Activated T-cell treated with anti-CD3 and anti-CD28 coated beads for 24 hours (primary cell): ENCODE results near the gene MAD1L1.
"Not testable (repeated sequence)": the region's sequence is repeated elsewhere in the genome, so short reads cannot be mapped to it uniquely, and the experiment has no call there.

ENCODE experiments used
- DNase-seq: peaks from one replicate; pipeline ENCODE4 v3.0.0-alpha.2; 2020; ENCODE audit warnings: low read depth

The MAD1L1 gene

DNA sequence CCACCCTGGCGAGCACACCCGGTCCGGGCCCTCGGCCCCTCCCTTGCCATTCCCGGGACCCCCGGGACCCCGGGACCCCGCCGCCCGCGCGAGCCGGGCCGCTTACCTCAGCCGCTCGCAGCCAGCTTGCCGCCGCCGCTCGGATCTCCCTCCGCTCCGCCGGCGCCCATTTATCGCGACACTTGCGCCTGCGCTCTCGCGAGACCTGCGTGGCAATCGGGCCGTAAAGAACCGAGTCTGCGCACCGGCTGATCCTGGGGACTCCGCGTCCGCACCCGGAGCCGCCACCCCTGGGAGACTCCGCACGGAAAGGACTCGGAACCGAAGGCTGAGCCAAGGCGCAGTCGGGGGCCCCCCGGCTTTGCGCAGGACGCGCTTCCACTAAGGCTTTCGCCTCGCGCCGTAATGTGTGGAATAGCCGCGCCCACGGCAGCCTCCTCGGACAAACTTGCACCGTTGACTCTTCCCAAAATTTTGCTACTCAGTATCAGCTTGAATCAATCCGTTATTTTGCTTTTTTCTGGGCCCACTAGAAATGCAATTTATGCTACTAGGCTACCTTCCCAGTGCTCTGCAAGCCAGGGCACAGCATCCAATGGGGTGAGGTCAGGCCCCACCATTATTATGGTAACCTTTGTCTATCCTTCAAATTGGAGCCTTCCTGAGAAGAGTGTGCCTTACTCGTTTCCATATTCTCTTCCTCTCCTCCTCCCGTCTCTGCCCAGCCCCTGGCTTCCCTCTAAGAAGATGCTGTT, at the start of gene MAD1L1:
Gene MAD1L1 (minus strand): TSS at position 180 of the 755 bp plus-strand sequence. CDS start 2,812 bp downstream, outside the sequence.
- DNase-seq: peak; percentile 79

DNA sequence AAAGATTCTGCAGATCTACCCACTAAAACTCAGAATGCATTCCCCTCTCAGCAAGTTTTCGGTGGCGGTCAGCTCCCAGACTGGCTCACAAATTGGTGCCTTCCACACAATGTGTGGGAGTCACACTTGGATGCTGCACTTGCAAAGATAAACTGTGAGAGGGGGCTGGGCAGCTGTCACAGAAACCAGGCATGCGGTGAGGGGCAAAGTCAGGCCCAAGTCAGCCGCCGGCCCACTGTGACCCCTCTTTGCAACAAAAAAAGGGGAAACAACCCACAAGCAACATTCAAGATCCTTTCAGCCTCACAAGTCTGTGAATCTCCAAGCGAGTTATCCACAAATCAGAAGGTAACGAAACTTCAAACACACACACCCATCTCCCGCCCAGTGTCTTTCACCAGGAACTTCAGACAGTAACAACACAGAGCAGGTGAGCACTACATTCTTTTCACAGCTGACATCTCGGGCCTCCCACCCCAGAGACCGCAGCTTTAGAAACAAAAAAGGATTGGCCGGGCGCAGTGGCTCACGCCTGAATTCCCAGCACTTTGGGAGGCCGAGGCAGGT, 49.5 kb upstream of the MAD1L1 start:
- no peak for DNase-seq

DNA sequence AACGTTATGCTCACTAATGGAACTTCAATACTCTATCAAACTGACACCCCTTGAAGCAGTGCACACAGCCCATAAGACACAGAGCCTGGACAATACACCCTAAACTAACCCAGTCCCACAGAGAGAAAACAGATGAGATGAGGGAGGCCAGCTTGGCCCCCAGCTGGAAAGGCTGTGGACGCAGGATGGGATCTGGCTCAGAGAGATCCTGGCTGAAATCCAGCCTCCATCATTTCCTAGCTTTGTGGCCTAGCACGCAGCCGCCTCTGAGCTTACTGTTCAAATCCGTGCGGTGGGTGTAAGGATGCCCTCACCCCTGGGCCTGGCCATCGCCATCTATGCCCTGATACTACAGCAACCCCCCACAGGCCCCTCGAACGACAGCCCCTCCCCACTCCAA, 48.8 kb upstream of the MAD1L1 start:
- no peak for DNase-seq

DNA sequence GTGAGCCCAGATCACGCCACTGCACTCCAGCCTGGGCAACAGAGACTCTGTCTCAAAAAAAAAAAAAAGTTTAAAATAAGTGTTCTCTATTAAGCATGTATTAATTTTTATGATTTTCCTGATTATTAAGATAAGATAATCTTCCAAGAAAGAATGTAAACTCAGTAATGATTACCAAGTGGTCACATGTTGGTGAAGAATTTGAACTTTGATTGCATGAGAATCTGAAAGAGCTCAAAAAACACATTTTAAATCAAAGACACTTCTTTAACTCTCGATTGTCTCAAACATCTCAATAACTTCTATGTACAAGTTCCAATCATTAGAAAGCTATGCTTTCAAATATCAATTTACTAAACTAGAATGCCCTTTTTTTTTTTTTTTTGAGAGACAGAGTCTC, 47.7 kb upstream of the MAD1L1 start:
- no peak for DNase-seq

DNA sequence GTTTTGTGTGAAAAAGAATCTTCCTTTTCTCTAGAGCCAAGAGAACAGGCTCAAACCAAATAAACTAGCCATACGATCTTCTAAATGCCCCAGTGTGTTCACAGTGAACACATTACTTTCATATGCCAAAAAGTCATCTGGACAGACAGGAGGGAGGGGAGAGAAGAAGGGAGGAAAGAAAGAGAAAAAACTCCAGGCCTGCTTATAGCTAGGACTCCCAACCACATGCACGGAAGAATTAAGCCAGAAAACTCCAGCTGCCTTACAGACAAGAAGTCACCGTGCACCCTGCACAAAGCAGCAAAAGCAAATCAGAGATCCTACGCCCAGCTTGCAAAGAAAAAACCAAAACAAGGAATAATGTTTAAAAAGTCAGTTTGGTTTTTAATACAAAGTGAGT, 47.2 kb upstream of the MAD1L1 start:
- no peak for DNase-seq

DNA sequence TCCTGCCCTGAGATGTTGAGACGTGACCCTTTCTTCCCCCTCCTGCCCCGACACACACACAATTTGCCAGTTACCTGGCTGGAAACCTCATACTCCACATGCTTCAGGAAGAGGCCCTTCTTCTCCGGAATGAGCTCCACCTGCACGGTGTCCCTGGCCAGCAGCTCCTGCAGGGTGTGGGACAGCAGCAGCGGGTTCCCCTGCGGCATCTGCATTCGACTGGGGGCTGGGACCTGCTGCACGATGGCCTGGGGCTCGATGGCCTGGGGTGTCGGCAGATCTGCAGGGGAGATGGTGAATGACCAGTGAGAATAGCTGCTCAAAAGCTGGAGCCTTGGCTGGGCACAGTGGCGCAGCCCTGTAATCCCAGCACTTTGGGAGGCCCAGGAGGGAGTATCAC, 45.3 kb upstream of the MAD1L1 start:
- no peak for DNase-seq

DNA sequence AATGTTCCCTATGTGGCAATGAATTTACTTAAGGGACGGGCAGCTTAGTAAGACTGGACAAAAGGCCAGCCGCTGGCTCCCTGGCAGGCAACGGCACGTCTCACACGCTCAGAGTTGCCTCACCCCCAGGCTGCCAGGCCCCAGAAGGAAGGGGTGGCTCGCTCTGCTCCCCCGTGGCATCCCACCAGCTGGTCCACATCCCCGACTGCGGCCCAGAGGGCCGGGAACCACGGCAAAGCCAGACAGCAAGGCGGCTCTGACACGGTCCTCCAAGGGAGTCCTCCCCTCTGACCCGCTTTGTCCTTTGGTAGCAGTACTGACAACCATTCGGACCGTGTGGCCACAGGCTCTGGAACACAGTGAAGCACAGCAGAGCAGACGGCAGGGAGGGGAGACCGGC, 43.4 kb upstream of the MAD1L1 start:
- DNase-seq: no peak

DNA sequence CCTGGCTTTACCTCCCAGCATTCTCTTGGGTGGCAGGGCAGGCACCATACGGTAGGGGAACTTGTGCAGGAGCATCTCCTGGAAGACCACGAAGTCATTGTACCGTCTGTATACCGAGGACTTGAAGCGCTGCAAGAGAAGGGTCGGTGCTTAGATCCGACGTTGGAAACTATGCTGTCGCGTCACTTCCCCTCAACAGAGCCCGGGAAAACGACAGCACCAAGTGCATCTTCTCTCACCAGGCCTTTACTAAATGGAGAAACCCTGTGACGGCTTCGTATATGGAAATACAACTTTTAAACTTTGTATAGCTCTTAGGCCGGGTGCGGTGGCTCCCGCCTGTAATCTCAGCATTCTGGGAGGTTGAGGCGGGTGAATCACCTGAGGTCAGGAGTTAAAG, 42.4 kb upstream of the MAD1L1 start:
- no peak for DNase-seq

DNA sequence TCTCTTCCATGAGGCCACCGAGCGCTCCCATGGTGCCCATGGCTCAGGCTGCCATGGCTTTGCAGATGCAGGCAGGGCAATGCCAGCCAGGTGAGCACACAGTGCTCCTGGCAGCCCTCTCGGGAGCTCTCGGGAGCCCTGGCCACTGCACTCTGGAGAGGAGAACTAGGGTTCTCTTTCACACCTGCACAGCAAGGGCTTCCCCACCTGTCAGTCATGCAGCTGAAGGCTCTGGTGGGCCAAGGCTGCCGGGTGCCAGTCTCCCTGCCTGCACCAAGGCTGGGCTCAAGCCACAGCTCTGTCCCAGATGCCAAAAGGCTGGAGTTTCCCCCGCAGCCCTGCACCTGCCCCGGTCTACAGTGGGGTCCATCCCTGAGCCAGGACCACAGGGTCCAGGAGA, 41.9 kb upstream of the MAD1L1 start:
- DNase-seq: no peak

DNA sequence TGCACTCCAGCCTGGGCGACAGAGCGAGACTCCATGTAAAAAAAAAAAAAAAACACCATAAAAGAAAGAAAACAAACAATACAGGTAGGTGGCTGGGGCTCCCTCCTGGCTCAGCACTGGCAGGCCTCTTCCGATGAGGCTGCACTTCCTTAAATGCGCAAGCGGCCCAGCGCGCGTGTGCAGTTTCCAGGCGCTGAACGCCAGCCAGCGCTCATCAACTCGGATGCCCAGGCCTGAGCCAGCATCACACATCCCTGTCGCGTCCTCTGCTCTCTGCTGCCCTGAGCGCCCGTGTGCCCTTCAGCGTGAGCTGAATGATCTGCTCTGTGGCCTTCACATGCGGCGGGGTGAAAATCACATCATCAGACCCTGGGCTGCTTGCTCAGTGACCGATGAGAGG, 41.1 kb upstream of the MAD1L1 start:
- no peak for DNase-seq

DNA sequence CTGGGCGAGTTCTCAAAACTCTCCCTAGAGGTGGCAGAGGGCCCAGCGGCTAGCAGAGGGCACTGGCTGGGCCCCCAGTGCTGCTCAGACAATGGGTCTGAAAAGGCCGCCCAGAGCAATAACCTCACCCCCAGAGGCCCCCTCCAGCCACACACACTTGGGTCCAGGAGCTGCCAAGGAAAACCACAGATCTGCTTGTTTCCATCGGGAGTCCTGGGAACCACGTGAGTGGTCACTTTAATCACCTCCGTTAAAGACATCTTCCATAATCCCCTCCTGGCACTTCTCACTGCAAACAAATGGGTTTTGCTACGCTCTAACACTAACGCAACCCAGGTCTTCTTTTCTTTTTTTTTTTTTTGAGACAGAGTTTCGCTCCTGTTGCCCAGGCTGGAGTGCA, 39.3 kb upstream of the MAD1L1 start:
- DNase-seq: no peak

DNA sequence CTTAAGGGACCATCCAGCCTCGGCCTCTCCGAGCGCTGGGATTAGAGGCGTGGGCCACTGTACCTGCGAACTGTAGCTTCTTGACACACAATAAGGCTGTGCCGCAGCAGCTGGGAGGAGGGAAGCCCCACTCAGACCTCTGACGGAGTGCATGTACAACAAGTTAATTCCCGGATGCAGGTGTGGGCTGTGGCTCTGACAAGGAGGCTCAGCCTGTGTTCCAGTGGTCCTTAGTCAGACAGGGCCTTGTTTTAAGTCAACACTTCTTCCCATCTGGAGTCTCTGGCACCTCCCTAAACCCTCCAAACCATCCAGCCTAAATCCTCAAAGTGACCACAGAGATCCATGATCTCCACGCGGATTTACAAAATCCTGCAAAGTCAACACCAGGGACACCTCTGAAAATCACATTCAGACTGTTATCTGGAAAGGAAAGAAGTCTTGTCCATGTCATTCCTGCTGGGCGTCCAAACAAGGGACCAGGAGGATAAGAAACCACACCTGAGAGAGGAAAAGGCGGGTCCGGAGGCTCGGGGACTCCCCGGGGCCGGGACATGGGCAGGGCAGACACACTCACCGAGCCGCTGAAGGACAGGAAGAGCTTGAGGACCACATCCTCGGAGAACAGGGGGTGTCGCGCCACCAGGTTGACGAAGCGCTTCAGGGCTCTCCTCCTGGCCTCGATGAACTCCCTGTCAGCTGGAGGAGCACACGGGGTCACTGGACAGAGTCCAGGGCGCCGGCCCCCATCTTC, 38.7 kb upstream of the MAD1L1 start:
- no peak for DNase-seq

DNA sequence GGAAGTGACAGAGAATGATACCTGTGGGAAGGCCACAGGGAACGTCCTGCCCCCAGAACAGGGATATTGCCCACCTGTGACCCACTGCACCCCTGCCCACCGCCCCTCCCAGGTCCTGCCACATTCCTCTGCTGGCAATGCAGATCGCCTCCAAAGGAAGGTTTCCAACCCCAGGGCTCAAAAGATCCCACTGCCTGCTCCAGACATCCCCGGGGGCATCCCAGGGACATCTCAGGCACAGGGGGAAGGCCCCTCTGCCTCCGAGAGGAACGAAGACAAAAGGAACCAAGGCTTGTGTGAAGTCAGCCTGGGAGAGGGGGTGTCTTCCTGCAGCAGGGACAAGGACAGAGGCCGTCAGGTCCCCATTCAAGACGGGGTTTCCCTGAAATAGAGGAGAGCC, 37.8 kb upstream of the MAD1L1 start:
- DNase-seq: no peak

DNA sequence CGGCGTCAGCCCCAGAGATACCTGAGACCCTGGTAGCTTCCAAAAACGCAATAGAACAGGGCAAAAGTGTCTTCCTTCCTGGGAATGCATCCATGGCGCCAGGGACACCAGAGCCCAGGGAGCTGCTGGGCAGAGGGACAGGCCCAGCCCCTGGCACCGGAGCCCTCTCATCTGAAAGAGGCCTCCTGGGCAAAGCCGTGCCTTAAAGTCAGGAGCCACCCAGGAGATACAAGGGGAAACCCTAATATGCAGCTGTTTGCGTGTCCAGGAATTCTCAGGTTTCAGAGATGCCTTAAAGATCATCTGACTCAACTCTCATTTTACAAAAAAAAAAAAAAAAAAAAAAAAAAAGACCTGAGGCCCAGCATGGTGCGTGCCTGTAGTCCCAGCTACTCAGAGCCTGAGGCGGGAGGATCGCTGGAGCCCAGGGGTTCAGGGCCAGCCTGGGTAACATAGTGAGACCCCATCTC, 37.3 kb upstream of the MAD1L1 start:
- DNase-seq: no peak

DNA sequence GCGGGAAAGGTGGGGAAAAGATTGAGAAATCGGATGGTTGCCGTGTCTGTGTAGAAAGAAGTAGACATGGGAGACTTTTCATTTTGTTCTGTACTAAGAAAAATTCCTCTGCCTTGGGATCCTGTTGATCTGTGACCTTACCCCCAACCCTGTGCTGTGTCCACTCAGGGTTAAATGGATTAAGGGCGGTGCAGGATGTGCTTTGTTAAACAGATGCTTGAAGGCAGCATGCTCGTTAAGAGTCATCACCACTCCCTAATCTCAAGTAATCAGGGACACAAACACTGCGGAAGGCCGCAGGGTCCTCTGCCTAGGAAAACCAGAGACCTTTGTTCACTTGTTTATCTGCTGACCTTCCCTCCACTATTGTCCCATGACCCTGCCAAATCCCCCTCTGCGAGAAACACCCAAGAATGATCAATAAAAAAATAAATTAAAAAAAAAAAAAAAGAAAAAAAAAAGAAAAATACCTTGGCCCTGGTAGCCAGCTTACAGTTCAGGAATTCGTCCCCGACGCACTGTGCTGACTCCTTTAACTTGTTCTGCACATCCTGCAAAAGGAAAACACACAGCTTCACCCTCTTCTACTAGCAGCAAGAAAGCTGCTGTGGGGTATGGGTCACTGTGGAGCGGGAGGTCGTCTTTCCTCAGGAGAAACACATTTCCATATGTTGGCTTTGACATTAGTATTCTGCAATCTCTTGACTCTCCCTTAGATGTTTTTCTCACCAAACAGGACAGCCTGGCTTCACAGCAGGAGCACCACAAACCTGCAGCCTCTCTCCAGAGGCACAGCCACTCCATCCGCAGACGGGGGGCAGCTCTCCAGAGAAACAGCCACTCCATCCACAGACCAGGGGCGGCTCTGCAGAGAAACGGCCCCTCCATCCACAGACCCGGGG, 36.6 kb upstream of the MAD1L1 start:
- not testable (repeated sequence) for DNase-seq

DNA sequence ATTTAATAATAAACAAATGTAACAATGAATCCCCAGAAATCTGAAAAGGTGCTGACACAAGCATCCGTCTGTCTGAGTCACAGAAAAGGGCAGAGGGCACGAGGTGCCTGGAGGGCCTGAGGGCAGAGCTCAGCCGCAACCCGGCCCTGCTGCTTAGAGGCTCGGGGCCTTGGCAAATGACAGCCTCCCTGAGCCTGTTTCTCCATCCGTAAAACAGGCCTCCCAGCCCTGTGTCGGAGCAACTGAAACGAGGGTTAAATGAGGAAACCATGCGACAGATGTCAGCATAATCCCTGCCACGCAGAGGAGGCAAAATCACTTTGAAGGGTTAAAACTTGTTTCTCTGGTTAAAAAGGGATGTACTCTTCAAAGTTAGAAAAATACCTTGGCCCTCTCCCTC, 34.2 kb upstream of the MAD1L1 start:
- no peak for DNase-seq

DNA sequence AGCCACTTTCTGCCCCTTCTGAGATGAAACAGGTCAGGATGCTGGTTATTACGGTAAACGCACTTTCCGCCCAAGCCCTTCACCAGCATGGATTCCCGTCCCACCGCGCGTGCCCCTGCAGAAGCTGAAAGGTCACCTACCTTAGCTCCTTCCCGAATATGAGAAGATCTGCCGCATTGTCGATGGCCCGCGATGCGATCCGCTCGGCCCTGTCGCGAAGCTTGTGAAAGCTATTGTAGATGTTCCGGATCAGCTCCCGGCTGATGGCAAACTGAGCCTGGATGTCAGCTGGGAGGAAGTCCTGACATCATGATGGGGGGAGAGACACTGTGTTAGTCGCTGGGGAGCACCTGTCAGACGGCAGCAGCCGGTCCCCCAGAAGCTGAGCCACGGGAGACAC, 31.4 kb upstream of the MAD1L1 start:
- no peak for DNase-seq

DNA sequence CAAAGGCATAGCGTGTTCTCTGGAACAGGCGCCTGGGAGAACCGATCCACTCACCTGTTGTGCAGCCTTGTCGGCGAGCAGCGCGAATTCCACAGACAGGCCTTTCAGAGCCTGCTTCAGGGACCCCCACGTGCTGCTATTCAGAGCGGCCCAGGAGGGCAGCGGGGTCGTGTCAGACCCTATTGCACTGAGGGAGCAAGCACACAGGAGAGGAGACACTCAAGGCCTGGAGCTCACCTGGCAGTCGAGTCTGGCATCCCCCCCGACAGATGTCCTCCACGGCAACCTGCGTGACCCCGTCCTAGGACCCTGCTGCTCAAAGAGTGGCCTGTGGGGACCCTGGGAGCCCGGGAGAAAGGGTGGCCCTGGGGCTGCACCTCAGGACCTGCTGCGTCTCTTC, 30.4 kb upstream of the MAD1L1 start:
- DNase-seq: no peak

DNA sequence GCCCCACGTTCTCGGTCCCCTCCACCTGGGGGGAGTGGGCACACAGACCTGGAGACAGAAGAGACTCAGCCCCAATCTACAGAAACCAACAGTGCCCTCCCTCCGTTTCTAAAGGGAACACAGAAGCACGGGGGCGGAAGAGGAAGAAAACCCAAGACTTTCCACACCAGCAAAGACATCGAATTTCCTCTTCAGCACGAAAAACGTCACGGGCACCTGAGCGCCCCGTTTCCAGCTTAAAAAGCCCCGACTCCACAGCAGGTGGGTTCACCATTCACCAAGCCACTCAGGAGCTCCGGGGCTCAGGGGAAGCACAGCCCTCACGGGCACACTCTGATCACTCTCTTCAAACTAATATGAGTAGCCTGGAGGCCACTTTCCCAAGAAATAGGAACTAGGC, 28.9 kb upstream of the MAD1L1 start:
- DNase-seq: no peak

DNA sequence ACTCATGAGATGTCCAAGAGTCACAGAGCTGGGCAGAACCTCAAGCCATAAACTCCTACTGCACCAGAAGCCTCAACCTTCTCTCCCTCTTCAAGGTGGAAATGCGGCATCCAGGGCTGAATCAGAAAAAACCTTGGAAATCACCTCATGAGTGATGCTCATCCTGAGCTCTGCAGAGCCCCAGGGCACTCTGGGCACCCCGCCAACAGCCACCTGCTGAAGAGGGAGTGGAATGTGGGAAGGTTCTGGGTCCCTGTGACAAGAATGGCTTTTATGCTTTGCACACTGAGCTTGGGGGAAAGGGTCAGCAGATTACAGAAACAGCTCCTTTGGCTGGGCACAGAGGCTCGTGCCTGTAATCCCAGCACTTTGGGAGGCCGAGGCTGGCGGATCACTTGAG, 28.1 kb upstream of the MAD1L1 start:
- DNase-seq: no peak

DNA sequence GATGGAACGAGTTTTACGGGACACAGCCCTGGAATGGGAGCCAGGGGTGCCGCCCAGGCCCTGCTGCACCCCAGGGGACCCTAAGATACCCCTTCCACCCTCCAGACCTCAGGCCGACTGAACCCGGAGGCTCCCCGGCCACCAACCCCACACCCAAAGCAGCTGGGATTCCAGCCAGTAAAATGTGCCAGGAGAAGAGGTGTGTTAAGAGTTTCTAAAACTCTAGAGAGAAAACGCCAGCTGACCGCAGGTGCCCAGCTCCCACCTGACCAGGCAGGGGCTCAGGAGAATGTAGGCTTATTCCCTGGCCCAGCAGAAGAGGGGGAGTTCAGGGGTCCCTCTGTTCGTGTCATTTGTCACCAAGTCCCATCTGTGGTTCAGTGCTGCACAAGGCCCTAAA, 26.7 kb upstream of the MAD1L1 start:
- no peak for DNase-seq

DNA sequence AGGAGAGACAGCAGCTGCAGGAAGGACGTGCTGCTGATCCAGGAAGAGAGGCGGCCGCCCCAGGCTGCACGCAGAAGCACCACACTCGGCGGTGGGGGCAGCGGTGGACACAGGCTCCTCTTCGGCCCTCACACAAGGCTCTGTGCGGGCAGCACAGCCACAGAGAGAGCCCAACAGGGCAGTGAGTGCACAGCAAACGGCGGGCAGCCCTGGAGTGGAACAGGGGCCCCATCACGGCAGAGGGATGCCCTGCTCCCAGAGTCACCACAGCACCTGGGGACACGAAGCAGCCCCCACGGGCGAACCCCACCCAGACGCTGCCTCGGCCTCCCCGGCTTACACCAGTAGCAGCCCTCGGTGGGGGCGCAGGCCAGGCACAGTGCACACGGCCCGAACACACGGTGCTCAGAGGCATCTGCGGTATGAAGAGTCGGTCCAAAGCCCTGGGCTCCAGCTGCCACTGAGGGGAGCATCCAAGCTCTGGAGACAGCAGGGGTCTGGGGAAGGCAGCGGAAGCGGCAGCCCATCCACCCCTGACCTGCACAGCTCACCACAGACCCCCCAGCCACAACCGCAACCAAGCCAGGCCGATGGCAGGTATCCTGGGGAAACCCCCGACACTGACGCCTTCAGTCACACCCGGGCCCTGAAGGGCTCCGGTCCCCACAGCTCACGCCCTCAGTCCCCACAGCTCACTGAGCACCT, 26.1 kb upstream of the MAD1L1 start:
- DNase-seq: no peak
